B cell (primary cell): ENCODE results near the gene GJC3. TPM values are rescaled to one million over a fixed set of nuclear protein-coding genes. Genes with fewer than 3 reads are reported as not detected.

Source experiments
- ATAC-seq: fragments of 200-7000 bp; cut with Tn5 transposase; one replicate; pipeline ENCODE4 v1.10.0; 2021; ENCODE audit warnings: low read depth, mild to moderate bottlenecking, moderate number of reproducible peaks, moderate library complexity
- CTCF ChIA-PET: fragments of 350-600 bp; sonication (Branson Sonifier 250); formaldehyde crosslinking; loops from one replicate; lab custom pipeline; 2021; ENCODE audit warnings: antibody characterized with exemption, inconsistent platforms; lab: Charles Lee
- POLR2A ChIA-PET: fragments of 350-600 bp; sonication (Branson Sonifier 250); formaldehyde crosslinking; loops from one replicate; lab custom pipeline; 2021; ENCODE audit warnings: antibody characterized with exemption; lab: Charles Lee
- DNase-seq: peaks from one replicate; pipeline ENCODE4 v3.0.0; 2013
- H2AFZ ChIP-seq: 2 replicates; pipeline ENCODE4 v1.6.1; 2012; ENCODE audit warnings: mild to moderate bottlenecking, low read depth, low read length; ENCODE audit not compliant: insufficient read depth, poor library complexity, severe bottlenecking
- H3K27ac ChIP-seq, 2 donors: 1 replicate in 1 of 2; 2 replicates in 1 of 2; pipeline ENCODE4 v1.5.1; 2012 to 2013; ENCODE audit warnings: low read length in 2 of 2, mild to moderate bottlenecking in 2 of 2, moderate library complexity in 1 of 2
- H3K27me3 ChIP-seq, 4 experiments: fragments of 200-600 bp in 1 of 4; sonication (generic) in 1 of 4; replicated peaks in 1 of 4; 1 replicate in 2 of 4; 2 replicates in 2 of 4; pipeline versions ENCODE4 v1.6.1 to v1.7.0; 2013 to 2016; ENCODE audit warnings: low read length in 3 of 4, mild to moderate bottlenecking in 2 of 4, mixed read lengths in 1 of 4, moderate library complexity in 1 of 4; ENCODE audit not compliant: insufficient read depth in 4 of 4, control insufficient read depth in 3 of 4; ENCODE audit errors: control extremely low read depth in 1 of 4
- H3K36me3 ChIP-seq, 2 experiments: replicated peaks in 1 of 2; 1 replicate in 1 of 2; 2 replicates in 1 of 2; pipeline versions ENCODE4 v1.6.1 to v1.7.1; 2013; ENCODE audit warnings: low read length in 1 of 2; ENCODE audit not compliant: insufficient read depth in 2 of 2, control insufficient read depth in 1 of 2; ENCODE audit errors: control extremely low read depth in 1 of 2, extremely low read depth in 1 of 2
- H3K4me1 ChIP-seq, 2 donors: fragments of 200-600 bp in 1 of 2; sonication (generic) in 1 of 2; 1 replicate in 1 of 2; 2 replicates in 1 of 2; pipeline versions ENCODE4 v1.5.1 to v1.6.1; 2013 to 2017; ENCODE audit warnings: low read length in 2 of 2; ENCODE audit not compliant: control insufficient read depth in 2 of 2, insufficient read depth in 2 of 2
- H3K4me2 ChIP-seq: replicated peaks from 2 replicates; pipeline ENCODE3; 2012; ENCODE audit warnings: mild to moderate bottlenecking, low read depth, low read length; ENCODE audit not compliant: poor library complexity, severe bottlenecking
- H3K4me3 ChIP-seq, 5 experiments: fragments of 200-600 bp in 1 of 5; sonication (generic) in 1 of 5; 1 replicate in 3 of 5; 2 replicates in 2 of 5; pipeline versions ENCODE4 v1.5.1 to v1.7.0; 2011 to 2016; ENCODE audit warnings: low read length in 4 of 5, mild to moderate bottlenecking in 4 of 5, low read depth in 2 of 5, control low read depth in 1 of 5, moderate library complexity in 1 of 5; ENCODE audit not compliant: insufficient read depth in 1 of 5; ENCODE audit errors: control extremely low read depth in 1 of 5, extremely low read depth in 1 of 5
- H3K79me2 ChIP-seq: fragments of 200-600 bp; sonication (generic); one replicate; pipeline ENCODE4 v1.6.0; 2016; ENCODE audit warnings: low read length; ENCODE audit not compliant: control insufficient read depth, insufficient read depth
- H3K9ac ChIP-seq: fragments of 200-600 bp; sonication (generic); 2 replicates; pipeline ENCODE4 v1.6.1; 2017; ENCODE audit warnings: mild to moderate bottlenecking, low read length, moderate library complexity
- H3K9me3 ChIP-seq, 3 donors: one replicate each; pipeline versions ENCODE4 v1.6.1 to v1.7.1; 2013; ENCODE audit warnings: low read length in 2 of 3; ENCODE audit not compliant: control insufficient read depth in 2 of 3, insufficient read depth in 1 of 3; ENCODE audit errors: control extremely low read depth in 1 of 3
- H4K20me1 ChIP-seq: 2 replicates; pipeline ENCODE4 v1.6.0; 2012; ENCODE audit warnings: mild to moderate bottlenecking, low read length; ENCODE audit not compliant: insufficient read depth, control insufficient read depth, poor library complexity, severe bottlenecking
- H3K27ac Mint-ChIP-seq: one replicate; pipeline ENCODE4 v1.8.0; 2021; ENCODE audit warnings: mixed read lengths
- H3K27me3 Mint-ChIP-seq: one replicate; pipeline ENCODE4 v1.8.0; 2021; ENCODE audit warnings: mixed read lengths
- H3K4me1 Mint-ChIP-seq: one replicate; pipeline ENCODE4 v1.8.0; 2021; ENCODE audit warnings: mixed read lengths
- H3K4me3 Mint-ChIP-seq: one replicate; pipeline ENCODE4 v1.8.0; 2021; ENCODE audit warnings: mixed read lengths
- H3K9me3 Mint-ChIP-seq: one replicate; pipeline ENCODE4 v1.8.0; 2022; ENCODE audit warnings: mixed read lengths; ENCODE audit not compliant: insufficient read depth
- CTCF ChIP-seq: fragments of 200-600 bp; IDR thresholded peaks from one replicate; pipeline ENCODE4 v1.8.0; 2022; ENCODE audit warnings: antibody characterized with exemption, mild to moderate bottlenecking
- EZH2 ChIP-seq: IDR thresholded peaks from 2 replicates; pipeline ENCODE4 v1.6.1; 2012; ENCODE audit warnings: borderline replicate concordance, low read depth, mild to moderate bottlenecking, moderate library complexity, low read length; ENCODE audit not compliant: insufficient read depth, poor library complexity, severe bottlenecking
- WGBS: methylation state at CpG from one replicate; pipeline ENCODE4 v1.1.5; 2013; ENCODE audit warnings: missing lambda C conversion rate; ENCODE audit not compliant: insufficient coverage; 5-methylcytosine and 5-hydroxymethylcytosine counted together
- intact Hi-C: fragments of 100-400 bp; cut with micrococcal nuclease; formaldehyde crosslinking; loops from one replicate; pipeline ENCODE4 v1.10.0; 2022
- polyA plus RNA-seq: library from polyadenylated mRNA; depleted of rRNA; stranded (reverse); fragments of >200 nt; gene quantifications from 2 replicates; pipeline ENCODE4 v1.2.3, GENCODE V29; 2012
- total RNA-seq, 2 donors: library from RNA; stranded (reverse); fragments of 120-200 nt in 1 of 2; gene quantifications; 1 replicate in 1 of 2; 2 replicates in 1 of 2; pipeline versions ENCODE4 v1.2.3 to v1.2.4, GENCODE V29; 2013 to 2022

The GJC3 gene
- total and polyA plus RNA-seq, 2 donors (not counting 1 experiment from before 2014, with no cell fraction given), result not detected

- DNase-seq (no peak), ATAC-seq (no peak)
- H2AFZ ChIP-seq, result no peak overlapping the region
- H3K4me3 Mint-ChIP-seq, result no peak overlapping the region
- POLR2A ChIA-PET, result no interaction called here
- peaks cover 0 to 23% (median 4%) of the 10 kb centered on the region in 4 experiments for H3K27me3 ChIP-seq
- H3K4me3 ChIP-seq, result no peak overlapping the region
- no peak overlapping the region for H3K27ac ChIP-seq
- CTCF ChIA-PET, result interaction anchor here (0.6 to 1.6 kb wide), 3 partner anchors 10 to 167 kb away, joined by 4 to 6 read pairs (median 4); no protein-coding TSS in a partner anchor
- no peaks in the 10 kb centered on the region for H4K20me1 ChIP-seq
- H3K79me2 ChIP-seq, result no peaks in the 10 kb centered on the region
- H3K9me3 Mint-ChIP-seq, result no peaks in the 10 kb centered on the region
- H3K27me3 Mint-ChIP-seq, result peaks cover 49% of the 10 kb centered on the region
- TF ChIP-seq CTCF, result no peak
- no peak overlapping the region for H3K4me2 ChIP-seq
- H3K4me1 Mint-ChIP-seq, result no peaks in the 10 kb centered on the region
- intact Hi-C loops, result no loop called here
- H3K4me1 ChIP-seq, result no peaks in the 10 kb centered on the region
- whole genome bisulfite sequencing, result 89% methylated on average over 3 of the region's 3 CpGs
- H3K9me3 ChIP-seq, result peaks cover 0 to 8% (median 0%) of the 10 kb centered on the region in 3 donors
- no peaks in the 10 kb centered on the region for H3K36me3 ChIP-seq
- no peak overlapping the region for H3K27ac Mint-ChIP-seq
- H3K9ac ChIP-seq, result no peak overlapping the region
Measured at GRCh38 chr7:99969298-99969697, 39.9 kb upstream of the GJC3 start.

GRCh38 chr7:99958564-99959227, 29.3 kb upstream of the GJC3 start:
- POLR2A ChIA-PET, result no interaction called here
- H3K27me3 Mint-ChIP-seq, result peaks cover 63% of the 10 kb centered on the region
- H3K9me3 Mint-ChIP-seq, result no peaks in the 10 kb centered on the region

More at GRCh38 chr7:99958564-99959227, 29.3 kb upstream of the GJC3 start:
- Histone ChIP-seq H3K27ac (no peak overlapping the region), H2AFZ (no peak overlapping the region), H3K4me1 (no peaks in the 10 kb centered on the region), H3K4me3 (no peak overlapping the region), H3K9ac (no peak overlapping the region), H3K36me3 (no peaks in the 10 kb centered on the region), H4K20me1 (no peaks in the 10 kb centered on the region), H3K27me3 (peaks cover 0 to 17% (median 8%) of the 10 kb centered on the region in 4 experiments), H3K79me2 (no peaks in the 10 kb centered on the region), H3K4me2 (no peak overlapping the region), H3K9me3 (no peaks in the 10 kb centered on the region)
- no CpG with 5 or more reads among the region's 9 CpGs for WGBS
- intact Hi-C loops, result no loop called here
- Mint-ChIP-seq H3K4me3 (no peak overlapping the region), H3K27ac (no peak overlapping the region), H3K4me1 (no peaks in the 10 kb centered on the region)
- DNase-seq, result no peak
- no peak for ATAC-seq
- CTCF ChIA-PET, result no interaction called here
- TF ChIP-seq EZH2 (no peak), CTCF (no peak)
